Left ventricle myocardium inferior (tissue), 1 donor: ENCODE results near the gene MAPK11. TPM values are rescaled to one million over a fixed set of nuclear protein-coding genes. Genes with fewer than 3 reads are reported as not detected.

Experiments used
- DNase-seq: peaks from one replicate; pipeline ENCODE4 v3.0.0-alpha.2; 2020
- H3K27ac ChIP-seq: fragments of 200-600 bp; replicated peaks from 2 replicates; pipeline ENCODE4 v1.8.0; 2021
- H3K27me3 ChIP-seq: fragments of 200-600 bp; 2 replicates; pipeline ENCODE4 v1.8.0; 2021; ENCODE audit warnings: low read depth
- H3K36me3 ChIP-seq: fragments of 200-600 bp; 2 replicates; pipeline ENCODE4 v1.8.0; 2021
- H3K4me1 ChIP-seq: fragments of 200-600 bp; 2 replicates; pipeline ENCODE4 v1.8.0; 2021
- H3K4me3 ChIP-seq: fragments of 200-600 bp; 2 replicates; pipeline ENCODE4 v1.8.0; 2021; ENCODE audit warnings: mild to moderate bottlenecking, moderate library complexity
- H3K9me3 ChIP-seq: fragments of 200-600 bp; replicated peaks from 2 replicates; pipeline ENCODE4 v1.8.0; 2021
- intact Hi-C: fragments of 100-400 bp; cut with micrococcal nuclease; formaldehyde crosslinking; loops from one replicate; pipeline ENCODE4 v1.11.0; 2022
- total RNA-seq: library from RNA; stranded (reverse); fragmentation: NEBNext Ultra II Directional; extraction: Animal tissue kit (Norgen Biotek cat#: 25700); gene quantifications from one replicate; pipeline ENCODE4 v1.2.1, GENCODE V29; 2021
- TF ChIP-seq, protein P1 (sequence below): fragments of 200-600 bp; IDR thresholded peaks from 2 replicates; pipeline ENCODE4 v1.8.0; 2021; ENCODE audit warnings: antibody characterized with exemption, mild to moderate bottlenecking, borderline replicate concordance
- donor health status: DM: no; HTN: yes; CAD: no; lungs with severe emphysema.

Gene MAPK11
- total RNA-seq, 1 donor from 2014 or later: 7.8 TPM

DNA sequence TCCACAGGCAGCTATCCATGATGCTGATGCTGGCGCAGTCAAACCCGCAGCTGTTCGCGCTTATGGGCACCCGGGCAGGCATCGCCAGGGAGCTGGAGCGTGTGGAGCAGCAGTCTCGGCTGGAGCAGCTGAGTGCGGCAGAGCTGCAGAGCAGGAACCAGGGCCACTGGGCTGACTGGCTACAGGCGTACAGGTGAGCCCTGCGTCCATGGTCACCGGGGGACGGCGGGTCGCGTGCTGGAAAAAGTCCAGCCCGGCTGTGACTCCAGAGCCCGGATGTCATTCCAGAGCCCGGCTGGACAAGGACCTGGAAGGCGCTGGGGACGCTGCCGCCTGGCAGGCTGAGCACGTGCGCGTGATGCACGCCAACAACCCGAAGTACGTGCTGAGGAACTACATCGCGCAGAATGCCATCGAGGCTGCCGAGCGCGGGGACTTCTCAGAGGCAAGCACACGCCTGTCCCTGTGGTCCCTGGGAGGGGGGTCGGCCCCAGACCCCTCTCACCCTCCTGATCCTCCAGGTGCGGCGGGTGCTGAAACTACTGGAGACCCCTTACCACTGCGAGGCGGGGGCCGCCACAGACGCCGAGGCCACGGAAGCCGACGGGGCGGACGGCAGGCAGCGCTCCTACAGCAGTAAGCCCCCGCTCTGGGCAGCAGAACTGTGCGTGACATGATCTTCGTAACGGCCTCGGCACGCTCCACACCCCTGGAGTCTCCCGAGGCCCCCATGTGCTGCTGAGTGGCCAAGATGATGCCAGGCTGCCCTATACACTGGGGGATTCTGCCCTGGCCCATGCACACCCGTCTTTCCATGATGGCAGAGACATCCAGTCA lies 53.3 kb downstream of the MAPK11 start:
- no peak for DNase-seq
- intact Hi-C loops: no loop called here
- TF ChIP-seq, protein P1, sequence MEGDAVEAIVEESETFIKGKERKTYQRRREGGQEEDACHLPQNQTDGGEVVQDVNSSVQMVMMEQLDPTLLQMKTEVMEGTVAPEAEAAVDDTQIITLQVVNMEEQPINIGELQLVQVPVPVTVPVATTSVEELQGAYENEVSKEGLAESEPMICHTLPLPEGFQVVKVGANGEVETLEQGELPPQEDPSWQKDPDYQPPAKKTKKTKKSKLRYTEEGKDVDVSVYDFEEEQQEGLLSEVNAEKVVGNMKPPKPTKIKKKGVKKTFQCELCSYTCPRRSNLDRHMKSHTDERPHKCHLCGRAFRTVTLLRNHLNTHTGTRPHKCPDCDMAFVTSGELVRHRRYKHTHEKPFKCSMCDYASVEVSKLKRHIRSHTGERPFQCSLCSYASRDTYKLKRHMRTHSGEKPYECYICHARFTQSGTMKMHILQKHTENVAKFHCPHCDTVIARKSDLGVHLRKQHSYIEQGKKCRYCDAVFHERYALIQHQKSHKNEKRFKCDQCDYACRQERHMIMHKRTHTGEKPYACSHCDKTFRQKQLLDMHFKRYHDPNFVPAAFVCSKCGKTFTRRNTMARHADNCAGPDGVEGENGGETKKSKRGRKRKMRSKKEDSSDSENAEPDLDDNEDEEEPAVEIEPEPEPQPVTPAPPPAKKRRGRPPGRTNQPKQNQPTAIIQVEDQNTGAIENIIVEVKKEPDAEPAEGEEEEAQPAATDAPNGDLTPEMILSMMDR: no peak
- Histone ChIP-seq H3K4me3 (no peak overlapping the region), H3K9me3 (no peaks in the 10 kb centered on the region), H3K27ac (no peak overlapping the region), H3K27me3 (no peaks in the 10 kb centered on the region), H3K36me3 (peaks cover 85% of the 10 kb centered on the region), H3K4me1 (peaks cover 30% of the 10 kb centered on the region)

DNA sequence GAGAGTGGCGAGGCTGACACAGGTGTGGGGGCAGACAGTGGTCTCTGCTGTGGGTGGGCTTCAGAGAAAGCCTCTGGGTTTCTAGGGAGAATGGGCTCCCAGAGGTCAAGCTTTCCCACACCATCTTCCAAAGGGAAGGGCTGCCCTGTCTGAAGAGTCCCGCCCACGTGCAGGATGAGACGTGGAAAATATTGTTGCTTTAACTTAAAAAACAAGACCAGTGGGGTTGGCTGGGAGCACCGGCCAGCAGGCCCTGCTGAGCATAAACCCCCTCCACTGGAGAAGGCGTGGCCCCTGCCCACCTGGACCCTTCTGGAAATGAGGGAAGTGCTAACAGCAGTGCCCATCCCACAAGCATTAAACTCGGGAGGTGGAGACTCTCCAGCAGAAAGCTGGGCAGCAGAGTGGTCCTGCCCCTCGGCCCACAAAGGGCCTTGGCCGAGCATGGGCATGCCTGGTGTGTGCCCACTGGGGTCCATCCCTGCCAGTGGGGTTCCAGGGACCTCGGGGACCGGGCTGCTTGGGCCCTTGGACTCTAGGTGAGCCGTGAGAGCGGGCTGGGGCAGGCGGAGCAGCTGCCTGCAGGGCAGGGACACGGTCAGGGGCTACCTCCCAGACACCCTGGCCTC lies 54.0 kb downstream of the MAPK11 start:
- Histone ChIP-seq H3K9me3 (no peaks in the 10 kb centered on the region), H3K36me3 (peaks cover 85% of the 10 kb centered on the region), H3K27me3 (no peaks in the 10 kb centered on the region), H3K4me3 (no peak overlapping the region), H3K4me1 (peaks cover 30% of the 10 kb centered on the region), H3K27ac (no peak overlapping the region)
- intact Hi-C loops: no loop called here
- no peak for DNase-seq
- TF ChIP-seq, protein P1: no peak

DNA sequence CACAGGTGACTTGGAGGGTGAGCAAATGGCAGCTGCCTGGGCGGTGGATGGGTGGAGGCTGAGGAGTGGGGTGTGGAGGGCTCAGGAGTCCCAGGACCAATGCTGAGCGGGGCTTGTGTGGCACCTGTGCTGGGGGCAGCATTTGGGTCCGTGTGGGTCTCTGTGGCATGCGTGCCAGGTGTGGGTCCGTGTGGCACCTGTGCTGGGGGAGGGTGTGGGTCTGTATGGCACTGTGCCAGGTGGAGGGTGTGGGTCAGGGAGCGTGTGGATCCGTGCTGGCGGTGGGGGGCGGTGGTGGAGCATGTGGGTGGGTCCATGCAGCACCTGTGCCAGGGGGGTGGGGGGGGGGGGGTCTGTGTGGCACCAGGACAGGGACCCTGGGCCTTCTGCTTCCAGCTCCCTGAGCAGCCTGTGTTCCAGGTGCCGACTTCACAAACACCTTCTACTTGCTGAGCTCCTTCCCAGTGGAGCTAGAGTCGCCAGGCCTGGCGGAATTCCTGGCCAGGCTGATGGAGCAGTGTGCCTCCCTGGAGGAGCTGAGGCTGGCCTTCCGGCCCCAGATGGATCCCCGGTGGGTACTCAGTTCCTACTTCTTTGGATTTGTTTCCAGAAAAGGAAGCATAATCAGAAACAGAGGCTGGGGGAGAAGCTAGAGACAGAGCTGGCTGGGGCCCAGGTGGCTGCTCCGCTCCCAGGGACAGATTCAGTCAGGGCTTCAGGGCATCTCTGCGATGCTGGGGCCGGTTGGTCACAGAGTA lies 54.7 kb downstream of the MAPK11 start:
- no peaks in the 10 kb centered on the region for H3K27me3 ChIP-seq
- H3K36me3 ChIP-seq: peaks cover 85% of the 10 kb centered on the region
- peaks cover 30% of the 10 kb centered on the region for H3K4me1 ChIP-seq
- H3K4me3 ChIP-seq: no peak overlapping the region
- TF ChIP-seq, protein P1: no peak
- no peaks in the 10 kb centered on the region for H3K9me3 ChIP-seq
- no peak for DNase-seq
- H3K27ac ChIP-seq: no peak overlapping the region
- intact Hi-C loops: no loop called here

Other genes starting within 250 kb of the MAPK11 start
- gene TTLL8, start 212.1 kb downstream of the MAPK11 start, total RNA-seq: not detected
- 0.66 TPM for gene MLC1, start 185.0 kb downstream of the MAPK11 start, total RNA-seq
- 0.49 TPM for gene MOV10L1, start 180.4 kb downstream of the MAPK11 start, total RNA-seq
- 0.58 TPM for gene PANX2, start 99.6 kb downstream of the MAPK11 start, total RNA-seq
- gene TRABD, start 84.5 kb downstream of the MAPK11 start, total RNA-seq: 21.0 TPM
- 15.0 TPM for gene SELENOO, start 69.4 kb downstream of the MAPK11 start, total RNA-seq
- gene TUBGCP6, start 25.4 kb downstream of the MAPK11 start, total RNA-seq: 18.3 TPM
- gene HDAC10, start 19.1 kb downstream of the MAPK11 start, total RNA-seq: 13.6 TPM
- gene MAPK12, start 8.7 kb downstream of the MAPK11 start, total RNA-seq: 17.2 TPM
- 50.2 TPM for gene PLXNB2, start 37.3 kb upstream of the MAPK11 start, total RNA-seq
- 1.2 TPM for gene DENND6B, start 56.6 kb upstream of the MAPK11 start, total RNA-seq
- 38.6 TPM for gene PPP6R2, start 72.9 kb upstream of the MAPK11 start, total RNA-seq
- 55.8 TPM for gene SBF1, start 204.7 kb upstream of the MAPK11 start, total RNA-seq
- gene ADM2, start 211.2 kb upstream of the MAPK11 start, total RNA-seq: not detected
- gene MIOX, start 216.5 kb upstream of the MAPK11 start, total RNA-seq: not detected
- 23.4 TPM for gene LMF2, start 237.3 kb upstream of the MAPK11 start, total RNA-seq
- 27.7 TPM for gene NCAPH2, start 237.8 kb upstream of the MAPK11 start, total RNA-seq